Tibial nerve (tissue), 4 donors: Measurements from ENCODE around the gene APH1B.

Source experiments
- EP300 ChIP-seq, 2 donors: sonication (generic); formaldehyde crosslinking; IDR thresholded peaks; one replicate each; pipeline ENCODE4 v1.6.1; 2017; ENCODE audit warnings: antibody characterized with exemption in 2 of 2, mild to moderate bottlenecking in 1 of 2
- TF ChIP-seq, protein P1 (sequence below), 5 experiments: fragments of 200-600 bp in 3 of 5; fragments of 450-650 bp in 2 of 5; sonication (generic) in 3 of 5; IDR thresholded peaks; one replicate each; pipeline ENCODE4 v1.5.1; 2016 to 2019; ENCODE audit warnings: antibody characterized with exemption in 5 of 5, mild to moderate bottlenecking in 3 of 5, moderate library complexity in 2 of 5

DNA sequence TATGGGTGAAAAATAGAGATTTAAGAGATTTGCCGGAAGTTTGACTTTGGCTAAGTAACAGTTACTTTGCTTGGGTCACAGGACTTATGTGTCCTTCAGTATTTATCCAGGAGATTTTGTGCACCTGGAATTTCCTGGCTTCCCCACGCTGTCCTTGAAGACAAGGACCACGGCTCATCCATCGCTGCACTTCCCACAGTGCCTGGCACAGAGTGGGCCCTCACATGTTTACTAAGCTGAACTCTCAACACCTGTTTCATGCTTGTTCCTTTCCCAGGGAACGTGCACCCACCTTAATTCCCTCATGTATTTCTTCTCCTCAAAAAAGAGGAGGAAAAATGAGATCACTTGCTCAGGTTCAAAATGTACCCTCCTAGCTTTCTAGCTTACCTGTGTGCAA is 72.2 kb downstream of the APH1B start:
- TF ChIP-seq, protein P1, sequence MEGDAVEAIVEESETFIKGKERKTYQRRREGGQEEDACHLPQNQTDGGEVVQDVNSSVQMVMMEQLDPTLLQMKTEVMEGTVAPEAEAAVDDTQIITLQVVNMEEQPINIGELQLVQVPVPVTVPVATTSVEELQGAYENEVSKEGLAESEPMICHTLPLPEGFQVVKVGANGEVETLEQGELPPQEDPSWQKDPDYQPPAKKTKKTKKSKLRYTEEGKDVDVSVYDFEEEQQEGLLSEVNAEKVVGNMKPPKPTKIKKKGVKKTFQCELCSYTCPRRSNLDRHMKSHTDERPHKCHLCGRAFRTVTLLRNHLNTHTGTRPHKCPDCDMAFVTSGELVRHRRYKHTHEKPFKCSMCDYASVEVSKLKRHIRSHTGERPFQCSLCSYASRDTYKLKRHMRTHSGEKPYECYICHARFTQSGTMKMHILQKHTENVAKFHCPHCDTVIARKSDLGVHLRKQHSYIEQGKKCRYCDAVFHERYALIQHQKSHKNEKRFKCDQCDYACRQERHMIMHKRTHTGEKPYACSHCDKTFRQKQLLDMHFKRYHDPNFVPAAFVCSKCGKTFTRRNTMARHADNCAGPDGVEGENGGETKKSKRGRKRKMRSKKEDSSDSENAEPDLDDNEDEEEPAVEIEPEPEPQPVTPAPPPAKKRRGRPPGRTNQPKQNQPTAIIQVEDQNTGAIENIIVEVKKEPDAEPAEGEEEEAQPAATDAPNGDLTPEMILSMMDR (IDR thresholded peaks at IDR 0.05): no peak
- TF ChIP-seq EP300 (IDR thresholded peaks at IDR 0.05): no peak
